Measurements from ENCODE around the gene STUM. TPM values are rescaled to one million over a fixed set of nuclear protein-coding genes. Genes with fewer than 3 reads are reported as not detected.
"Not testable (repeated sequence)": the region's sequence is repeated elsewhere in the genome, so short reads cannot be mapped to it uniquely, and the experiment has no call there.

STUM gene
- total RNA-seq, 1 experiment from 2014 or later, result 0.14 TPM

DNA sequence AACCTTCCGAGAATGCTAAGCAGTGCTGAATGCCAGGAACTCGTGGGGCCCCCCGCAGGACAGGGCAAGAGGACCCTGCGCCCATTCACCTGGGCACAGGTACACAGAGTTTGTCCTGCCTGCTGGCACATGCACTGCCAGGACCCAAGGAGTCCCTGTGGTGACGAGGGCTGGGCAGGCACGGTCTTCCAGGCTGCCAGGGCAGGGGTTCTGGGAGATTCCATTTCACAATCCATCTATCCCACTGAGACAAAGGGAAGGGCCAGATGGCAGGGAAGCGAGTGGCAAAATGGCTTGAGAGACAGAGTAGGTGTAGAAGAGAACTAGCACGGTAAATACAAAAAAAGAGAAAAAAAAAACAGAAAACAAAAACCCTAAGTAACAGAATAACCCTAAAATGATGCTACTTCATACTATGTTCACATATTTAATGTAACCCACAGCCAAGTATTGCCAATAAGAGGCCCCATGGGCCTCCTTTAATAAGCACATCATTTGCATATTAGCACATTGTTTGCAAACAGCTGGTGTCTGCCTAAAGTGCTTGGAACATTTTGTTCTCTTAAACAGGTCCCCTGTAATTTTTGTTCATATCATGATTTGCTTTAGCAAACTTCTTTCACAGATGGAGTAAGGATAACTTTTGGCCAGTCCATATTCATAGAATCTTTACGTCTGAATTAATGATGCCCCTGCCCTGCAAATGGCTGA is 83.8 kb downstream of the STUM start:
- peak; percentile 30 for DNase-seq
- Histone ChIP-seq H3K4me3 (ENCODE audit: insufficient read depth, low read depth, low read length) (no peak overlapping the region), H3K27me3 (ENCODE audit: control insufficient read depth, insufficient read depth, low read length) (peaks cover under 1% of the 10 kb centered on the region; the same call in 1 of the 2 replicates), H3K36me3 (replicated peaks; ENCODE audit: control insufficient read depth, insufficient read depth, low read length) (no peaks in the 10 kb centered on the region)

DNA sequence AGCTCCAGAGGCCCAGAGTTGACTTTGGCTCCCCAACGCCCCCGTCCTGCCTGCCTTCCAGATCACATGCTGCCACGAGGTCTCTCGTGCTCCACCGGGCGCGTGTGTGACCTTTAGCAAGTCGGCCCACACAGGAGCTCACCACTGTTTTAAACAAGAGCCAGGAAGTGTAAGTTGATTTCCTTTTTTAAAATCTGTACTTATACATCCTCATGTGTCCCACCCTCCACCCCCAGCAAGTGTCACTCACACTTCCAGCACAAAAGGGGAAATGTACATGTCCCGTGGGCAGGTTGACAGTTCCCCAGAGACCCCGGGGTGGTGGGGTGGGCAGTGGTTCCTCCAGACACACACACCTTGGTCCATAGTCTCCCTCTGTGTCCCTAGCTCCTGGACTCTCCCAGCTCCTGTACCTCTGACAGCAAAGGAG is 84.4 kb downstream of the STUM start:
- Histone ChIP-seq H3K4me3 (ENCODE audit: insufficient read depth, low read depth, low read length) (no peak overlapping the region), H3K27me3 (ENCODE audit: control insufficient read depth, insufficient read depth, low read length) (no peaks in the 10 kb centered on the region), H3K36me3 (replicated peaks; ENCODE audit: control insufficient read depth, insufficient read depth, low read length) (no peaks in the 10 kb centered on the region)
- DNase-seq, result peak; percentile 17

DNA sequence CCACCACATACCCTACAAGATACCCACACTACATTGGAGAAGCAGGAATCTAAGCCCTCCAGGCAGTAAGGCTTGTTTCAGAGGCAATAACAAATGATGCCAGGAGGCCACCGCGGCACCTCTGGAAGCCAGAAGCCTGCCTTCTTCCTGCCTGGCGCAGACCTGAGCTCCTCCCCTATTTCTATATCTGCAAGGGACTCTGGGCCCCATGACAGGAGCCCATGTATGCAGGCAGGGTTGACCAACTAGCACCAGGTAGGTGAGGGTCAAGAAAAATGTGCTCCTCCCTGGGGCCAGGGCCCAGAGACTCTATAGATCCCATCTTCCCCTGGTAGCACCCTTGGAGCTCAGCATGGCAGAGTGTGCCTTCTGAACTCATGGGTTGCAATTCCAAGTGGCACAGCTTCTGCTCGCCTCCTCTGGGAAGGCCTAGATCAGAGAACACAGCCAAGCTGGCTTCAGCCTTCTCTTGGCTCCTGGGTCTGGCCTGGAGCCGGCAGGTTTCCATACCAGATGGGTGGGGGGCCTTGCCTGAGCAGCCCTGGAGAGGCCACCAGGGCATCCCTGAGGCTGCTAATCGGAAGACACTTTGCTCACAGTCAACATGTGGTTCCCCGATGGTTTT is 85.1 kb downstream of the STUM start:
- no peak overlapping the region for H3K4me3 ChIP-seq (ENCODE audit: insufficient read depth, low read depth, low read length)
- DNase-seq, result no peak
- H3K27me3 ChIP-seq (ENCODE audit: control insufficient read depth, insufficient read depth, low read length), result no peaks in the 10 kb centered on the region
- H3K36me3 ChIP-seq (replicated peaks; ENCODE audit: control insufficient read depth, insufficient read depth, low read length), result no peaks in the 10 kb centered on the region

DNA sequence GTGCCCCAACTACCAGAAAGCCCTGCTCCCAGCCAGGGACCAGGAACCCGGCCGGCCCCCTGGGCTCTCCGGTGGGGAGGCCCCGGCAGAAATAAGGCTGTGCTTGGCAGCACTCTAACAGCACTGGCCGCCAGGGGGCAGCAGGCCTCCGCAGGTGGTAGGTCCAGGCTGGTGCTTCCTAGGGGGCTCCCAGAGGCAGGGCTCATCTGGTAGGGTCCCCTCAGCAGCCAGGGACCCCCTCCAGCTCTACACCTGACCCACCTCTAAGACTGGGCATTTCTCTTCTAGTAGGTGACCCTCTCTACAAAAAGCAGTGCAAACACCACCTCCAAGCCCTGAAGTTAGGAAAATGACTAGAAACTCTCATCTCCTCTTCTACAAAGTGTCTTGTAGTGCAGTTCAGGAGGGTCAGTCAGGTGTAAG is 85.6 kb downstream of the STUM start:
- DNase-seq, result peak; percentile 96
- H3K36me3 ChIP-seq (replicated peaks; ENCODE audit: control insufficient read depth, insufficient read depth, low read length), result no peaks in the 10 kb centered on the region
- no peaks in the 10 kb centered on the region for H3K27me3 ChIP-seq (ENCODE audit: control insufficient read depth, insufficient read depth, low read length)
- no peak overlapping the region for H3K4me3 ChIP-seq (ENCODE audit: insufficient read depth, low read depth, low read length)

DNA sequence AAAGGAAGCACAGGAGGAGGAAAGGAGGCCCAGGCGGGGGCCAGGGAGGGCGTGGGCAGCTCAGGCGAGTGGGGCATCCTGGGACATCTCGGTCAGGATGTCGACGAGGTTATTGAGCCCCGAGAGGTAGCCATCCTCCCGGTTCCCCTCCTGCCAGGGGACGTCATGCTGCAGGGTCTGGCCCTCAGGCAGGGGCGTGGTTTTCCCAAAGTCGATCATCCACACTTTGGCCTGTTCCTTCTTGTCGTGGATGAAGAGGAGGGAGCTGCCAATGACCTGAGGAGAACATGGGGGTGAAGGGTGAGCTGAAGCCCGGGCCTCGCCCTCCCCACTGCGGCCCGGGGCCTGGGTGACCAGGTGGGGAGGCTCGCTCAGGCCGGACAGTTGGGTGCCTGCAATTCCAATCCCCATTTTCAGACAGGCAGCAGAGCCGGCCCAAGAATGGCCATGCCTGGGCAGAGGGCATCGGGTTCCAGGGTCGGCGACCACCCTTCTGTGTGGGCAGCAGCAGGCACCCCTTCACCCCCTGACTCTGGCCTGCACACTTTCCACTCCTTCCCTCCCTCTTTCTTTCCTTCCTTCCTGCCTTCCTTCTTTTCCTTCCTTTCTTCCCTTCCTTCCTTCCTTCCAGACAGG is 86.2 kb downstream of the STUM start:
- Histone ChIP-seq H3K4me3 (ENCODE audit: insufficient read depth, low read depth, low read length) (no peak overlapping the region), H3K27me3 (ENCODE audit: control insufficient read depth, insufficient read depth, low read length) (no peaks in the 10 kb centered on the region), H3K36me3 (replicated peaks; ENCODE audit: control insufficient read depth, insufficient read depth, low read length) (no peaks in the 10 kb centered on the region)
- no peak for DNase-seq

DNA sequence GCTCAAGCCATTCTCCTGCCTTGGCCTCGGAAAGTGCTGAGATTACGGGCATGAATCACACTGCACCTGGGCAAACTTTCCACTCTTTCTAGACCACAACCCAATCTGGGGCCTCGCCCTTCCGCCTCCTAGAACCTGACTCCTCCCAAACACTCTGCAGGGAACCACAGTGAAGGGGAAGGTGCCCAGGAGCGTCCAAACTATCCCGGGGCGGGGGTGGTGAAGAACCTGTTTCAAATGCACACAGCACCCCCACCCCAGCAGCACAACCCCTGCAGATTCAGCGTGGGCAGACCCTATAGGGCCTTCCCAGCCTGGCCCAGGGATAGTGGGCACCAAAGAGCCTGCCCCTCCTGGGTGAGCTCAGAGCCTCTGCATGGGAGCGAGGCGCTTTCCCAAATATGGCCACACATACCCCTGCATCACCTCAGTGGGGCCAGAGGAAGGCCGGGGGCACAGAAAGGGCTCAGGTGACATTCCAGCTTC is 86.9 kb downstream of the STUM start:
- no peaks in the 10 kb centered on the region for H3K27me3 ChIP-seq (ENCODE audit: control insufficient read depth, insufficient read depth, low read length)
- peak; percentile 58 for DNase-seq
- no peak overlapping the region for H3K4me3 ChIP-seq (ENCODE audit: insufficient read depth, low read depth, low read length)
- no peaks in the 10 kb centered on the region for H3K36me3 ChIP-seq (replicated peaks; ENCODE audit: control insufficient read depth, insufficient read depth, low read length)

DNA sequence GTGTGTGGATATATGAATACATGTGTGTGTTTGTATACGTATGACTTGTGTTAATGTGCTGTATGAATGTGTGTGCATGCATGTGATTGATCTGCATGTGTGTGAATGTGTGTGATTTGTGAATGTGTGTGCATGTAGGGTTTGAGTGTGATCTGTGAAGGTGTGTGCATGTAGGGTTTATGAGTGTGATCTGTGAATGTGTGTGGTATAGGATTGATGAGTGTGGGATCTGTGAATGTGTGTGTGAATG is 88.2 kb downstream of the STUM start:
- no peaks in the 10 kb centered on the region for H3K27me3 ChIP-seq (ENCODE audit: control insufficient read depth, insufficient read depth, low read length)
- H3K36me3 ChIP-seq (replicated peaks; ENCODE audit: control insufficient read depth, insufficient read depth, low read length), result no peaks in the 10 kb centered on the region
- no peak overlapping the region for H3K4me3 ChIP-seq (ENCODE audit: insufficient read depth, low read depth, low read length)
- DNase-seq, result no peak

DNA sequence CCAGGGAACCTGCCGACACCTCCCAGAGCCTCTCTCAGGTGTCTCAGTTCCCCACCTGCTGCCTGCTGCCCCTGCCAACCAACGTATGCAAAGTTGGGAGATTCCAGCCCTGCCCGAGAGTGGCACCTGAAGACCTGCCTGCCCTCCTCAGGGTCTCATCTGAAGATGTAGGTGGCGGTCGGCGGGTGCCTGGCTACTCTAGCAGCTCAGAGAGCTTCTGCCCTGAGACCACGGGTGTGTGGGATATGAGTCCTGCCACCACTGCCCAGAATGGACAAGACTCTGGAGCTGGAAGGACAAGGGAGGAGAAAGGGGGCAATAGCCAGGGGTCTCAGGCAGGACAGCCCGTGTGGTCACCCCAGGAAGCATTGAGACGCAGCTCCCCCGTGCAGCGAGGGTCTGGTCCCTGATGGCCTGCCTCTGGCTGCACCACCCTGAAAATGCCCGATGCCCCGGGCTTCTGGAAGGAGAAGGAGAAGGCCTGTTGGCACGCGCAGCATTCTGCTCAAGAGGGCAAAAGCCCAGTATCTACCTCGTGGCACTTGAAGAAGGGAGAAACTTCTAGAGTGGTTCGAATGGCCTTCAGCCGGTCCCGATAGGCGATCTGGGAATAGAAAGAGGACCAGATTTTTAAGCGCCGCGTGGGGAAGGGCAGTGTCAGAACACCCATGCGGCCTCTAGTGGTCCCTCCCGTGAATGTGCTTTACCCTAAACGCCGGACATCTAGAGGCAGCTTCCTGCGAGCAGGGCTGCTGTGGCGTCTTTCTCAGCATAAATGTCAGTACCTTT is 88.8 kb downstream of the STUM start:
- H3K36me3 ChIP-seq (replicated peaks; ENCODE audit: control insufficient read depth, insufficient read depth, low read length), result no peaks in the 10 kb centered on the region
- no peaks in the 10 kb centered on the region for H3K27me3 ChIP-seq (ENCODE audit: control insufficient read depth, insufficient read depth, low read length)
- DNase-seq, result peak; percentile 82
- no peak overlapping the region for H3K4me3 ChIP-seq (ENCODE audit: insufficient read depth, low read depth, low read length)

DNA sequence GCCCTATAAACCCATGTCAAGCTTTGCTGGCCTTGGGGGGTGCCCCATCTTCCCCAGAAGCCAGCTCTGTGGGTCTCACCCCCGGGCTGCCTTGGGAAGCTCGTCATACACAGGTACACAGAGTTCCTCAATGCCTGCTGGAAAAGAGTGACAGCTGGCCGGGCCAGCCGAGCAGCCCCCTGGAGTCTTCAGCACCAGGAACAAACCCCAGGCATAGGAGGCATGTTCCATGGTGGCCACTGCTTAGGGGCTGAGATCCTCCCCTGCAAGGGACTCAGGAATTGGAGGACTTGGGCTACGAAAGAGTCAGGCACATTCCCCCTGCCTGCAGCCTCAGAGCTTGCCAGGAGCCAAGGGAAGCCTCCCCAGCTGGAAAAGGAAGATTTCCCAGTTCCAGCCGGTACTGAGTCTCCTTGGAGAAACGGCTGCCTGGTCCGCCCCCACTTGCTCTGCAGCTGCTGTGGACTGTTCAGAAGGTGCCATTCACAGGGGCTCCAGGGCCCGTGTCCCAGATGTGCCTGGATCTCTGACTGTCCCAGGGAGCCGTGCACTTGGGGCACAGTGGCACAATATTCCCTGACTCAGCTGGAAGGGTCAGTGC is 89.5 kb downstream of the STUM start:
- Histone ChIP-seq H3K4me3 (ENCODE audit: insufficient read depth, low read depth, low read length) (no peak overlapping the region), H3K27me3 (ENCODE audit: control insufficient read depth, insufficient read depth, low read length) (no peaks in the 10 kb centered on the region), H3K36me3 (replicated peaks; ENCODE audit: control insufficient read depth, insufficient read depth, low read length) (no peaks in the 10 kb centered on the region)
- DNase-seq, result no peak

DNA sequence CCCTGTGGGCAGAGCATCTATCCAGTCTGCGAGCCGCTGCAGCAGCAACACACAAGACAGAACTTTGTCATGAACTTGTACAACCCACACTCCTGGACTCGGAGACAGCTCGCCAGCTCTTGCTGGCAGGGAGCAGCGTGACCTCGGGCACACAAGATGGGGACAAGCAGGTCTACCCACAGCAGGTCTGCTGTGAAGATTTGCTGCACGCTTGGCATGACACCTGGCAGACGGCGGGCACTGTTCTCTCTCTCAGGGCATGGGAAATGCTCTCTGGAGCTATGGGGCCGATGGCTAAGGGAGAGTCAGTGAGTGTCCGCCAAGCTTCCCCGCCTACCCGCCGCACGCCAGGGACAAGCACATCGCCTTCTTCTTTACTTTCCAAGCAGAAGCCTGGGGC is 90.0 kb downstream of the STUM start:
- Histone ChIP-seq H3K4me3 (ENCODE audit: insufficient read depth, low read depth, low read length) (no peak overlapping the region), H3K36me3 (replicated peaks; ENCODE audit: control insufficient read depth, insufficient read depth, low read length) (no peaks in the 10 kb centered on the region)
- DNase-seq, result peak; percentile 17

DNA sequence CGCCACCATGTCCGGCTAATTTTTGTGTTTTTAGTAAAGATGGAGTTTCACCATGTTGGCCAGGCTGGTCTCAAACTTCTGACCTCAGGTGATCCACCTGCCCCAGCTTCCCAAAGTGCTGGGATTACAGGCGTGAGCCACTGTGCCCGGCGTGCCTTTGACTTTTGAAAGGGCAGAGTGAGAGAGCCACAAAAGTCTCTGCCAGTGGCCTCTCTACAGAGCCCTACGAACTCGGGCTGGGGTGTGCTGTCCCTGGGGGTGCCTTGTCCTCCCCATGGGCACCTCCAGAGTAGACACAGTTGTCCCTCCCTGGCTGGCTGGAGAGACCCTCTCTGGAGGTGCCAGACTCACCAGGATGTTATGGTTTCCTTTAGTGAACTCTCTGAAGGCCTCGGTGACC is 90.6 kb downstream of the STUM start:
- not testable (repeated sequence) for H3K27me3 ChIP-seq (ENCODE audit: control insufficient read depth, insufficient read depth, low read length); DNase-seq; H3K4me3 ChIP-seq (ENCODE audit: insufficient read depth, low read depth, low read length); H3K36me3 ChIP-seq (replicated peaks; ENCODE audit: control insufficient read depth, insufficient read depth, low read length)

More for the DNA sequence above, 90.0 kb downstream of the STUM start:
- no peaks in the 10 kb centered on the region for H3K27me3 ChIP-seq (ENCODE audit: control insufficient read depth, insufficient read depth, low read length)

DNA sequence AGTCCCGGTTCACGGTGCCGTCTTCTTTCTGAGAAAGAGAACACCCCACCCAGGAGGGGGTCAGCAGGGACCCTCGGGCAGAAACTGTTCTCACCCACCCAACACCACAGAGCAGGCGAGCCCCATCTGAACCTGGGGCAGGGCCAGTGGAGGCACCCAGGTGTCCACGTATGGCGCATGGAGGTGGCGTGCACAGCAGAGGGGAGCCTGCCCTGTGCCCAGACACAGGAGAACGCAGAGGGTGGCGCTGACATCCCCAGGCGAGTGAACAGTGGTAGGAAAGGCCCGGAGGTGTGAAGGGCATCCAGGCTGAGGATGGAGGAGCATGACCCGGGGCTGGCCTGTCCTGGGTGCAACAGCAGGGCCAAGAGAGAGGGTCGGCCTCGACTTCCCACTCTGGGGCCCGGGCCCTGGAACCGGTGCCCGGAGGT is 91.1 kb downstream of the STUM start:
- H3K27me3 ChIP-seq (ENCODE audit: control insufficient read depth, insufficient read depth, low read length), result no peaks in the 10 kb centered on the region
- H3K4me3 ChIP-seq (ENCODE audit: insufficient read depth, low read depth, low read length), result no peak overlapping the region

DNA sequence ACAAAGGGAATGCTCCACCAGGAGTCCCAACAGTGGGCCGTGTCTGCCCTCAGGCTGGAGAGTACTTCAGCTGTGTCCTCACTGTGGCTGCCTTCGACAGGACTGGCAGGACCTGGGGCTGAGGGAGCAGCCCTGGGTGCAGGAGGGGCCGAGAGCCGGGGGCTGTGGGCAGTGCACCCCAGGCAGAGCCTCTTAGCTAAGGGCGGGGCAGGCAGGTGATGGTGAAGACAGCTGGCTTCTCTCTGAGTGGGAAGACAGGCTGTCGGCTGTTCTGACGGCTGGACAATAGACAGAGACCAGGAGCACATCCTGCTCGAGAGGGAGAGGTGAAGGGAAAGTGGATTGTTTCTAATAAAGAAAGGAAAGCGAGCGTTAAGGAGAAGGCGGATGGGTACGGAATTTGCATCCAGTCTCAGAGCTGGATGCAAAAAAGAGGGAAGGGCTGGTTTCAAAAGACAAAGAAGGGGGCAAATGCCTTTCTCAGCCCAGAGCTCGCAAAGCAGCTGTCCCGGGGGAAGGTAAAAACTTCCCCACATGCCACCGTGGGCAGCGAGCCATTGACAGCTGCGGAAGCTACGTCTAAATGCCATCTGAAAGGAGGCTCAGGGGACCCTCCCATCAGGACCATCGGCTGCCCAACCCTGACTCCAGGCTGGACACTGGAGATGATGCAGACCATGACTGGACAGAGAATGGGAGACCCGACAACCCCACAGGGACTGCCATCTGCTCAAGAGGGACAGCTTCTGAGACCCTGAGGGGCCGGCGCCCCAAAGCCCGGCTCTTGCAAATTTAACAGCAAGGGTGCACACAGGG is 92.0 kb downstream of the STUM start:
- Histone ChIP-seq H3K27me3 (ENCODE audit: control insufficient read depth, insufficient read depth, low read length) (no peaks in the 10 kb centered on the region), H3K4me3 (ENCODE audit: insufficient read depth, low read depth, low read length) (no peak overlapping the region), H3K36me3 (replicated peaks; ENCODE audit: control insufficient read depth, insufficient read depth, low read length) (no peaks in the 10 kb centered on the region)
- DNase-seq, result no peak

More for the DNA sequence above, 91.1 kb downstream of the STUM start:
- H3K36me3 ChIP-seq (replicated peaks; ENCODE audit: control insufficient read depth, insufficient read depth, low read length), result no peaks in the 10 kb centered on the region
- DNase-seq, result no peak
